Prostate gland (tissue), 2 donors: ENCODE results near the gene RPTOR.

Source experiments
- CTCF ChIP-seq, 4 experiments: fragments of 200-600 bp in 2 of 4; fragments of 450-650 bp in 2 of 4; sonication (generic) in 2 of 4; IDR thresholded peaks; 1 replicate in 3 of 4; 2 replicates in 1 of 4; pipeline ENCODE4 v1.5.1; 2016 to 2019; ENCODE audit warnings: antibody characterized with exemption in 4 of 4, mild to moderate bottlenecking in 2 of 4, moderate library complexity in 2 of 4
- POLR2A ChIP-seq: fragments of 450-650 bp; IDR thresholded peaks from one replicate; pipeline ENCODE4 v1.6.1; 2016; ENCODE audit warnings: antibody characterized with exemption, mild to moderate bottlenecking
- POLR2AphosphoS5 ChIP-seq: sonication (generic); formaldehyde crosslinking; IDR thresholded peaks from one replicate; pipeline ENCODE4 v1.6.1; 2017; ENCODE audit warnings: antibody characterized with exemption

- TF ChIP-seq CTCF (IDR thresholded peaks at IDR 0.05) (no peak), POLR2AphosphoS5 (no peak), POLR2A (no peak)
These were observed 216.7 kb downstream of the RPTOR start for GRCh38 chr17:80761110-80761871.
